HCT116 (cell line): ENCODE results near the gene LRFN2. TPM values are rescaled to one million over a fixed set of nuclear protein-coding genes. Genes with fewer than 3 reads are reported as not detected.

Experiments
- ATAC-seq: fragments of 200-7000 bp; cut with Tn5 transposase; 2 replicates; pipeline ENCODE4 v1.9.1; 2020; ENCODE audit warnings: mild to moderate bottlenecking, moderate library complexity
- BruUV-seq: library from RNA; stranded (reverse); fragments of 400-500 nt; replicated peaks from 2 replicates; lab custom pipeline; 2021; lab: Mats Ljungman, UMichigan
- CTCF ChIA-PET: fragments of 300-600 bp; sonication (Branson Sonifier 250); formaldehyde crosslinking; loops from one replicate; lab custom pipeline; 2021; ENCODE audit warnings: antibody characterized with exemption; lab: Charles Lee
- POLR2A ChIA-PET: fragments of 300-600, 350-600 bp; sonication (Branson Sonifier 250); formaldehyde crosslinking; loops from one replicate; lab custom pipeline; 2021; ENCODE audit warnings: antibody characterized with exemption; lab: Charles Lee
- RAD21 ChIA-PET, 2 experiments: fragments of 300-600 bp; sonication (Branson Sonifier 250); formaldehyde crosslinking; loops; one replicate each; lab custom pipeline; 2023; ENCODE audit warnings: low total read pairs in 2 of 2; ENCODE audit not compliant: uncharacterized antibody in 2 of 2, unreplicated experiment in 2 of 2, low non-redundant PET in 1 of 2; lab: Charles Lee
- DNase-seq: peaks from one replicate; pipeline ENCODE4 v3.0.0-alpha.2; 2010; ENCODE audit warnings: low read depth, low spot score
- H2AFZ ChIP-seq: fragments of 200-600 bp; shearing (Covaris generic), sonication (generic); 2 replicates; pipeline ENCODE4 v1.6.1; 2017; ENCODE audit warnings: low read depth, mixed run types, mixed read lengths, antibody characterized with exemption, low read length; ENCODE audit not compliant: poor library complexity, severe bottlenecking
- H3K27ac ChIP-seq: 2 replicates; pipeline ENCODE4 v1.5.1; 2012; ENCODE audit warnings: low read depth, low read length
- H3K27me3 ChIP-seq: fragments of 200-600 bp; sonication (generic); 2 replicates; pipeline ENCODE4 v1.6.1; 2016; ENCODE audit warnings: mixed run types, low read length, mixed read lengths; ENCODE audit not compliant: insufficient read depth
- H3K36me3 ChIP-seq, 2 experiments: fragments of 200-500 bp in 1 of 2; fragments of 200-600 bp in 1 of 2; sonication (Bioruptor generic) in 1 of 2; sonication (generic) in 1 of 2; 2 replicates each; pipeline versions ENCODE4 v1.5.1 to v1.6.1; 2014 to 2016; ENCODE audit warnings: low read length in 2 of 2, inconsistent platforms in 1 of 2, mixed read lengths in 1 of 2, mixed run types in 1 of 2; ENCODE audit not compliant: insufficient read depth in 2 of 2, control insufficient read depth in 1 of 2
- H3K4me1 ChIP-seq, 2 experiments: fragments of 200-600 bp in 1 of 2; sonication (generic) in 1 of 2; 2 replicates each; pipeline versions ENCODE4 v1.5.1 to v1.6.1; 2012 to 2017; ENCODE audit warnings: low read length in 2 of 2, inconsistent platforms in 1 of 2, mild to moderate bottlenecking in 1 of 2, mixed read lengths in 1 of 2, mixed run types in 1 of 2, moderate library complexity in 1 of 2; ENCODE audit not compliant: insufficient read depth in 2 of 2, control insufficient read depth in 1 of 2
- H3K4me2 ChIP-seq: fragments of 200-600 bp; sonication (generic); 2 replicates; pipeline ENCODE4 v1.6.1; 2017; ENCODE audit warnings: mixed run types, low read length, mixed read lengths
- H3K4me3 ChIP-seq, 2 experiments: fragments of 200-600 bp in 1 of 2; sonication (generic) in 1 of 2; replicated peaks in 1 of 2; 2 replicates each; pipeline ENCODE4 v1.5.1; 2011 to 2016; ENCODE audit warnings: low read length in 2 of 2, control low read depth in 1 of 2, low read depth in 1 of 2, mild to moderate bottlenecking in 1 of 2, mixed read lengths in 1 of 2, mixed run types in 1 of 2
- H3K79me2 ChIP-seq: fragments of 200-600 bp; sonication (generic); 2 replicates; pipeline ENCODE4 v1.6.1; 2017; ENCODE audit warnings: mild to moderate bottlenecking, mixed run types, low read length, moderate library complexity, mixed read lengths; ENCODE audit not compliant: insufficient read depth
- H3K9ac ChIP-seq: fragments of 200-600 bp; sonication (generic); 2 replicates; pipeline ENCODE4 v1.6.1; 2016; ENCODE audit warnings: low read length, mixed read lengths
- H3K9me2 ChIP-seq: fragments of 200-600 bp; sonication (generic), shearing (Covaris generic); 2 replicates; pipeline ENCODE4 v1.6.1; 2017; ENCODE audit warnings: mixed run types, mild to moderate bottlenecking, moderate library complexity; ENCODE audit not compliant: insufficient read depth
- H3K9me3 ChIP-seq, 2 experiments: fragments of 200-500 bp in 1 of 2; fragments of 200-600 bp in 1 of 2; sonication (Bioruptor generic) in 1 of 2; sonication (generic) in 1 of 2; 2 replicates each; pipeline ENCODE4 v1.6.1; 2014 to 2017; ENCODE audit warnings: low read length in 2 of 2, mixed read lengths in 2 of 2, inconsistent platforms in 1 of 2, low read depth in 1 of 2, mild to moderate bottlenecking in 1 of 2, mixed run types in 1 of 2, moderate library complexity in 1 of 2; ENCODE audit not compliant: control insufficient read depth in 1 of 2, insufficient read depth in 1 of 2
- H4K20me1 ChIP-seq: fragments of 200-600 bp; sonication (generic), shearing (Covaris generic); 2 replicates; pipeline ENCODE4 v1.6.1; 2017; ENCODE audit warnings: mixed run types, mild to moderate bottlenecking, moderate library complexity; ENCODE audit not compliant: insufficient read depth
- CBX3 ChIP-seq: IDR thresholded peaks from 2 replicates; pipeline ENCODE4 v1.6.1; 2012; ENCODE audit warnings: low read depth
- CEBPB ChIP-seq: IDR thresholded peaks from 2 replicates; pipeline ENCODE4 v1.6.1; 2012; ENCODE audit warnings: low read depth
- EGR1 ChIP-seq: IDR thresholded peaks from 2 replicates; pipeline ENCODE4 v1.6.1; 2012; ENCODE audit warnings: low read depth
- ELF1 ChIP-seq: IDR thresholded peaks from 2 replicates; pipeline ENCODE4 v1.6.1; 2012; ENCODE audit warnings: low read depth, borderline replicate concordance
- EZH2phosphoT487 ChIP-seq: fragments of 200-600 bp; IDR thresholded peaks from 2 replicates; pipeline ENCODE4 v1.6.1; 2018; ENCODE audit warnings: antibody characterized with exemption, borderline replicate concordance
- FOSL1 ChIP-seq: IDR thresholded peaks from 2 replicates; pipeline ENCODE4 v1.6.1; 2012; ENCODE audit warnings: low read depth
- JUND ChIP-seq: IDR thresholded peaks from 2 replicates; pipeline ENCODE4 v1.6.1; 2012
- MAX ChIP-seq: IDR thresholded peaks from 2 replicates; pipeline ENCODE4 v1.6.1; 2012
- POLR2A ChIP-seq: IDR thresholded peaks from 2 replicates; pipeline ENCODE4 v1.7.0; 2011; ENCODE audit warnings: borderline replicate concordance; ENCODE audit not compliant: insufficient read depth, insufficient read length; ENCODE audit errors: extremely low read depth
- POLR2AphosphoS5 ChIP-seq: IDR thresholded peaks from 2 replicates; pipeline ENCODE4 v1.6.1; 2011; ENCODE audit warnings: mild to moderate bottlenecking, low read depth, low read length, moderate library complexity
- RAD21 ChIP-seq: IDR thresholded peaks from 2 replicates; pipeline ENCODE4 v1.6.1; 2012; ENCODE audit warnings: low read depth, mild to moderate bottlenecking
- SP1 ChIP-seq: IDR thresholded peaks from 2 replicates; pipeline ENCODE4 v1.6.1; 2012; ENCODE audit warnings: low read depth
- TCF7L2 ChIP-seq: IDR thresholded peaks from 2 replicates; pipeline ENCODE4 v1.7.0; 2011; ENCODE audit warnings: borderline replicate concordance, inconsistent platforms; ENCODE audit not compliant: insufficient read depth, insufficient read length; ENCODE audit errors: extremely low read depth
- YY1 ChIP-seq: IDR thresholded peaks from 2 replicates; pipeline ENCODE4 v1.6.1; 2011; ENCODE audit warnings: low read length, low read depth, moderate library complexity, mild to moderate bottlenecking; ENCODE audit not compliant: insufficient replicate concordance; ENCODE audit errors: extremely low read depth
- ZFX ChIP-seq: fragments of 450-650 bp; IDR thresholded peaks from 2 replicates; pipeline ENCODE4 v1.6.1; 2017
- ZNF274 ChIP-seq: fragments of 200-500 bp; sonication (Bioruptor generic); IDR thresholded peaks from 2 replicates; pipeline ENCODE4 v1.6.1; 2014; ENCODE audit warnings: mild to moderate bottlenecking, low read depth, low read length, inconsistent platforms
- intact Hi-C: fragments of 100-400 bp; cut with micrococcal nuclease; formaldehyde crosslinking; loops from 2 replicates; pipeline ENCODE4 v1.10.0; 2022
- total RNA-seq: library from RNA; stranded (reverse); gene quantifications from one replicate; pipeline ENCODE4 v1.2.1, GENCODE V29; 2021; ENCODE audit not compliant: unreplicated experiment
- TF ChIP-seq, protein P1 (sequence below): IDR thresholded peaks from 2 replicates; pipeline ENCODE4 v1.6.1; 2011; ENCODE audit warnings: mild to moderate bottlenecking, low read length, moderate library complexity; ENCODE audit not compliant: insufficient replicate concordance; ENCODE audit errors: extremely low read depth

Gene LRFN2
- total RNA-seq, 1 experiment from 2014 or later, result not detected

DNA sequence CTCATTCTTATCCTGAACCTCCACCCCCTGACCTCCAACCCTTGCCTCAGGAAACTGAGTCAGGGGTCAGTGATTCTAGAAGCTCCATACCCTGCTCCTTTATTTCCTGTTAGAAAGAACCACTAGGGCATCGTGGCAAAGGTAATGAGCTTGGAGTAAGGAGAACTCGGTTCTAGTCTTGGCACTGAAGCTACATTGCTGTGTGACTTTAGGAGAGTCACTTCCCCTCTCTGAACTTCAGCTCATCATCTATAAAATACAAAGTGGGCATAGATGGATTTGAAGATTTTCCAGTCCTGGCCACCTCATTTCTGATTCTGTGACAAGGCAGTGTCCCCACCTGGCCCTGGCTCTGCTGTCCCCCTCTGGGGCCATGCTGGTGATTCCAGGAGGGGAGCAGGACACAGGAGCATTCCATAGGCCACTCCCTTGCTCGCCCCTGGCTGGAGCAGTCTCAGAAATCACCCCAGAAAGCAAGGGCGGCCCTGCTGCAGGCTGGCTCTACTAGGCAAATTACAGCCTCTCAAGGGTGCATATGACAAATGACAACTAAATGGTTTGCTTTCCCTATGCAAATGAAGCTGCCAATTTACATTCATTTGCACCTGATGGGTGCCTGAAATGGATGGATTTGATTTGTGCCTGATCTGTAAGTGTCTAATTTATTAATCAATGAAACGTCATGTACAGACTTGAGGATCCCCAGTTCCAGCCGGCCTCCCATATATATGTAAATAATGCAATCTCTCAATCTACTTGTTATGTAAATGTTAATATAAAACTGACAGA is 62.2 kb downstream of the LRFN2 start:
- Histone ChIP-seq H3K4me1 (no peaks in the 10 kb centered on the region), H3K9me3 (no peaks in the 10 kb centered on the region), H4K20me1 (no peaks in the 10 kb centered on the region), H3K4me2 (no peak overlapping the region), H3K4me3 (no peak overlapping the region), H3K27ac (no peak overlapping the region), H3K36me3 (no peaks in the 10 kb centered on the region), H2AFZ (no peak overlapping the region), H3K27me3 (peaks cover 4% of the 10 kb centered on the region; the same call in 1 of the 2 replicates), H3K9ac (no peak overlapping the region), H3K79me2 (no peaks in the 10 kb centered on the region), H3K9me2 (no peaks in the 10 kb centered on the region)
- BruUV-seq, result no TSS peak
- TF ChIP-seq ZNF274, result no peak
- TF ChIP-seq, protein P1, sequence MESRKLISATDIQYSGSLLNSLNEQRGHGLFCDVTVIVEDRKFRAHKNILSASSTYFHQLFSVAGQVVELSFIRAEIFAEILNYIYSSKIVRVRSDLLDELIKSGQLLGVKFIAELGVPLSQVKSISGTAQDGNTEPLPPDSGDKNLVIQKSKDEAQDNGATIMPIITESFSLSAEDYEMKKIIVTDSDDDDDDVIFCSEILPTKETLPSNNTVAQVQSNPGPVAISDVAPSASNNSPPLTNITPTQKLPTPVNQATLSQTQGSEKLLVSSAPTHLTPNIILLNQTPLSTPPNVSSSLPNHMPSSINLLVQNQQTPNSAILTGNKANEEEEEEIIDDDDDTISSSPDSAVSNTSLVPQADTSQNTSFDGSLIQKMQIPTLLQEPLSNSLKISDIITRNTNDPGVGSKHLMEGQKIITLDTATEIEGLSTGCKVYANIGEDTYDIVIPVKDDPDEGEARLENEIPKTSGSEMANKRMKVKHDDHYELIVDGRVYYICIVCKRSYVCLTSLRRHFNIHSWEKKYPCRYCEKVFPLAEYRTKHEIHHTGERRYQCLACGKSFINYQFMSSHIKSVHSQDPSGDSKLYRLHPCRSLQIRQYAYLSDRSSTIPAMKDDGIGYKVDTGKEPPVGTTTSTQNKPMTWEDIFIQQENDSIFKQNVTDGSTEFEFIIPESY, result no peak
- TF ChIP-seq YY1, result no peak
- TF ChIP-seq JUND, result no peak
- TF ChIP-seq FOSL1, result no peak
- no peak for TF ChIP-seq RAD21
- no peak for TF ChIP-seq POLR2AphosphoS5
- TF ChIP-seq MAX, result no peak
- no peak for TF ChIP-seq EZH2phosphoT487
- no peak for TF ChIP-seq ZFX
- no peak for TF ChIP-seq POLR2A
- TF ChIP-seq CEBPB, result no peak
- no peak for TF ChIP-seq EGR1
- no peak for TF ChIP-seq CBX3
- no peak for TF ChIP-seq SP1
- TF ChIP-seq ELF1, result no peak
- no peak for TF ChIP-seq TCF7L2
- CTCF ChIA-PET, result no interaction called here
- RAD21 ChIA-PET, result no interaction called here
- ATAC-seq (no peak), DNase-seq (no peak)
- POLR2A ChIA-PET, result no interaction called here
- intact Hi-C loops, result no loop called here
